CD14-positive monocyte (primary cell): ENCODE data around the gene UNK. TPM values are rescaled to one million over a fixed set of nuclear protein-coding genes. Genes with fewer than 3 reads are reported as not detected.
A peak's percentile ranks its signal among the peaks of the same experiment; 100 is the strongest.

Source experiments
- DNase-seq, 3 donors: peaks; one replicate each; pipeline ENCODE4 v3.0.0-alpha.2; 2011 to 2022
- H2AFZ ChIP-seq: 2 replicates; pipeline ENCODE4 v1.6.0; 2012; ENCODE audit warnings: mild to moderate bottlenecking, low read depth, low read length, inconsistent platforms; ENCODE audit not compliant: insufficient read depth, poor library complexity, severe bottlenecking
- H3K27ac ChIP-seq, 2 donors: 1 replicate in 1 of 2; 2 replicates in 1 of 2; pipeline ENCODE4 v1.5.1; 2012 to 2013; ENCODE audit warnings: low read length in 2 of 2, control low read depth in 1 of 2, inconsistent platforms in 1 of 2, low read depth in 1 of 2, mild to moderate bottlenecking in 1 of 2
- H3K27me3 ChIP-seq, 2 donors: one replicate each; pipeline versions ENCODE4 v1.6.0 to v1.6.1; 2011 to 2013; ENCODE audit warnings: low read length in 2 of 2; ENCODE audit not compliant: control insufficient read depth in 2 of 2, insufficient read depth in 2 of 2
- H3K36me3 ChIP-seq, 2 donors: replicated peaks in 1 of 2; 1 replicate in 1 of 2; 2 replicates in 1 of 2; pipeline versions ENCODE4 v1.5.1 to v1.6.1; 2012 to 2013; ENCODE audit warnings: low read length in 2 of 2, control low read depth in 1 of 2, inconsistent platforms in 1 of 2, mild to moderate bottlenecking in 1 of 2; ENCODE audit not compliant: insufficient read depth in 2 of 2, control insufficient read depth in 1 of 2
- H3K4me1 ChIP-seq, 2 donors: 1 replicate in 1 of 2; 2 replicates in 1 of 2; pipeline versions ENCODE4 v1.5.1 to v1.6.1; 2012 to 2013; ENCODE audit warnings: low read length in 2 of 2, control low read depth in 1 of 2, inconsistent platforms in 1 of 2, mild to moderate bottlenecking in 1 of 2, moderate library complexity in 1 of 2; ENCODE audit not compliant: insufficient read depth in 2 of 2, control insufficient read depth in 1 of 2
- H3K4me2 ChIP-seq: replicated peaks from 2 replicates; pipeline ENCODE3; 2012; ENCODE audit warnings: low read length, moderate library complexity, mild to moderate bottlenecking; ENCODE audit not compliant: poor library complexity, severe bottlenecking; ENCODE audit errors: extremely low read depth
- H3K4me3 ChIP-seq, 3 experiments: fragments of 200-600 bp in 1 of 3; sonication (generic) in 1 of 3; replicated peaks in 1 of 3; 1 replicate in 2 of 3; 2 replicates in 1 of 3; pipeline ENCODE4 v1.5.1; 2011 to 2013; ENCODE audit warnings: low read length in 3 of 3, mild to moderate bottlenecking in 3 of 3, control low read depth in 2 of 3, low read depth in 2 of 3, inconsistent platforms in 1 of 3, moderate library complexity in 1 of 3
- H3K79me2 ChIP-seq: 2 replicates; pipeline ENCODE4 v1.6.0; 2012; ENCODE audit warnings: mild to moderate bottlenecking, control low read depth, inconsistent platforms, low read length, moderate library complexity; ENCODE audit not compliant: insufficient read depth
- H3K9ac ChIP-seq: 2 replicates; pipeline ENCODE4 v1.6.0; 2017; ENCODE audit warnings: low read length, mild to moderate bottlenecking; ENCODE audit not compliant: insufficient read depth, poor library complexity, severe bottlenecking
- H3K9me3 ChIP-seq, 2 donors: replicated peaks in 1 of 2; 1 replicate in 1 of 2; 2 replicates in 1 of 2; pipeline versions ENCODE4 v1.5.1 to v1.6.1; 2012 to 2013; ENCODE audit warnings: low read length in 2 of 2, control low read depth in 1 of 2; ENCODE audit not compliant: control insufficient read depth in 1 of 2, insufficient read depth in 1 of 2
- H4K20me1 ChIP-seq: 2 replicates; pipeline ENCODE4 v1.6.0; 2012; ENCODE audit warnings: mild to moderate bottlenecking, low read length, control low read depth, moderate library complexity; ENCODE audit not compliant: insufficient read depth
- H3K27ac Mint-ChIP-seq, 7 donors: one replicate each; pipeline ENCODE4 v1.8.0; 2020; ENCODE audit warnings: mild to moderate bottlenecking in 7 of 7, mixed read lengths in 7 of 7, moderate library complexity in 6 of 7, inconsistent platforms in 2 of 7
- H3K27me3 Mint-ChIP-seq, 3 donors: one replicate each; pipeline ENCODE4 v1.8.0; 2021 to 2022; ENCODE audit warnings: low read depth in 3 of 3, mild to moderate bottlenecking in 3 of 3, mixed read lengths in 3 of 3, moderate library complexity in 3 of 3, inconsistent platforms in 1 of 3
- H3K36me3 Mint-ChIP-seq, 2 donors: one replicate each; pipeline ENCODE4 v1.8.0; 2020; ENCODE audit warnings: mixed read lengths in 2 of 2, inconsistent platforms in 1 of 2, mild to moderate bottlenecking in 1 of 2
- H3K4me1 Mint-ChIP-seq: one replicate; pipeline ENCODE4 v1.8.0; 2020; ENCODE audit warnings: mild to moderate bottlenecking, mixed read lengths
- H3K4me3 Mint-ChIP-seq, 2 donors: one replicate each; pipeline ENCODE4 v1.8.0; 2020; ENCODE audit warnings: mild to moderate bottlenecking in 2 of 2, mixed read lengths in 2 of 2, moderate library complexity in 1 of 2
- H3K9me3 Mint-ChIP-seq, 7 donors: one replicate each; pipeline ENCODE4 v1.8.0; 2020 to 2022; ENCODE audit warnings: mixed read lengths in 7 of 7, mild to moderate bottlenecking in 6 of 7, moderate library complexity in 6 of 7, inconsistent platforms in 2 of 7
- WGBS: methylation state at CpG from one replicate; pipeline ENCODE4 v1.1.5; 2013; ENCODE audit warnings: missing lambda C conversion rate; ENCODE audit not compliant: insufficient coverage; 5-methylcytosine and 5-hydroxymethylcytosine counted together
- intact Hi-C, 2 donors: fragments of 100-400 bp; cut with micrococcal nuclease; formaldehyde crosslinking; loops; one replicate each; pipeline versions ENCODE4 v1.15.0 to v1.15.1; 2023
- polyA plus RNA-seq, 3 donors: library from polyadenylated mRNA; depleted of rRNA in 1 of 3; unstranded in 2 of 3; stranded (reverse) in 1 of 3; fragments of 300-500 nt in 2 of 3; fragments of >200 nt in 1 of 3; fragmentation: Illumina TruSeq in 2 of 3; gene quantifications; 1 replicate in 2 of 3; 2 replicates in 1 of 3; pipeline ENCODE4 v1.2.3, GENCODE V29; 2012 to 2021
- TF ChIP-seq, protein P1 (sequence below): fragments of 200-600 bp; IDR thresholded peaks from one replicate; pipeline ENCODE4 v1.8.0; 2022; ENCODE audit warnings: antibody characterized with exemption, mild to moderate bottlenecking

The UNK gene
- polyA plus RNA-seq, 3 donors: 6.3 to 12.9 (median 7.8) TPM

DNA sequence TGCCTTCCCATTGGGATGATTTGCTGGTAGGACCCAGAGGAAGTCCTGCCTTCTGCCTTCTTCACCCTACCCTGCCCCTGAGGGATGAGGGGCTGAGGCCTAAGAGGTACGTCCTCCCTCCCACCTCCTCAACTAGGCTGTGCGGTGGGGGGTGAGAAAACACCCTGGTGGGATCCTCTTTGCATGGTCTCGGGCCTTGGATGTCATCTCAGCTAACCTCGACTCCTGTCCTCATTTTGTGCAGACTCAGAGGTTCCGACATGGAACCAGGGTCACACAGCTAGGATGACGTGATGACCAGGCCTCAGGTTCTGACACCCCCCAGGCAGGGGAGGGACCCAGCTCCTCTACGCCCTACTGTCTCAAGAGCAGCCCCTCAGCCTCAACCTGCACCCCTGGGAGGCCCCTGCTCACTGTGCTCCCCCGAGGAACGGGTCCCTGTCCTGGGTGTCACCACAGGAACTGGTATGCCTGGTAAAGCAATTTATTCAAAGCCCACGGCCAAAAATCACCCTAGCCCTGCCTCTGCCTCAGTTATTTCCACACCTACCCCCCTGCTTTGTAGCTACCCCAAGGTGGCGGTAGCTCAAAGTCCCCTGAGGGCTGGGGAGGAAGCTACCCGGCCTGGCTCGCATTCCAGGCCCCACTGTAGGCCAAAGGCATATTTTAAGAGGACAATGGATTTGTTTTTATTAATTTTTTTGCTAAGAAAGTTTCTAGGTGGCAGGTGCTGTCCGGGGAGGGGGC is 42.1 kb downstream of the UNK start:
- Mint-ChIP-seq H3K36me3 (peaks cover 38 to 66% of the 10 kb centered on the region in 2 donors), H3K4me3 (no peak overlapping the region), H3K27me3 (no peaks in the 10 kb centered on the region), H3K4me1 (peaks cover 9% of the 10 kb centered on the region), H3K27ac (peak overlapping the region in 3 of 7 donors; percentile 10 to 57 (median 33)), H3K9me3 (no peaks in the 10 kb centered on the region)
- no peaks in the 10 kb centered on the region for H3K27me3 ChIP-seq
- H3K79me2 ChIP-seq: no peaks in the 10 kb centered on the region
- TF ChIP-seq, protein P1, sequence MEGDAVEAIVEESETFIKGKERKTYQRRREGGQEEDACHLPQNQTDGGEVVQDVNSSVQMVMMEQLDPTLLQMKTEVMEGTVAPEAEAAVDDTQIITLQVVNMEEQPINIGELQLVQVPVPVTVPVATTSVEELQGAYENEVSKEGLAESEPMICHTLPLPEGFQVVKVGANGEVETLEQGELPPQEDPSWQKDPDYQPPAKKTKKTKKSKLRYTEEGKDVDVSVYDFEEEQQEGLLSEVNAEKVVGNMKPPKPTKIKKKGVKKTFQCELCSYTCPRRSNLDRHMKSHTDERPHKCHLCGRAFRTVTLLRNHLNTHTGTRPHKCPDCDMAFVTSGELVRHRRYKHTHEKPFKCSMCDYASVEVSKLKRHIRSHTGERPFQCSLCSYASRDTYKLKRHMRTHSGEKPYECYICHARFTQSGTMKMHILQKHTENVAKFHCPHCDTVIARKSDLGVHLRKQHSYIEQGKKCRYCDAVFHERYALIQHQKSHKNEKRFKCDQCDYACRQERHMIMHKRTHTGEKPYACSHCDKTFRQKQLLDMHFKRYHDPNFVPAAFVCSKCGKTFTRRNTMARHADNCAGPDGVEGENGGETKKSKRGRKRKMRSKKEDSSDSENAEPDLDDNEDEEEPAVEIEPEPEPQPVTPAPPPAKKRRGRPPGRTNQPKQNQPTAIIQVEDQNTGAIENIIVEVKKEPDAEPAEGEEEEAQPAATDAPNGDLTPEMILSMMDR: no peak
- H3K4me2 ChIP-seq: no peak overlapping the region
- H4K20me1 ChIP-seq: peaks cover 50% of the 10 kb centered on the region
- H3K27ac ChIP-seq: peak overlapping the region in 1 of 2 donors; percentile 41
- intact Hi-C loops: loop anchor here in 1 of 2 donors (5.0 kb wide), 1 partner anchor 34 kb away; no protein-coding TSS in a partner anchor
- no peak for DNase-seq
- H3K9ac ChIP-seq: no peak overlapping the region
- H3K36me3 ChIP-seq: peaks cover 50 to 76% of the 10 kb centered on the region in 2 donors
- H3K9me3 ChIP-seq: no peaks in the 10 kb centered on the region
- peaks cover 0 to 3% of the 10 kb centered on the region in 2 donors for H3K4me1 ChIP-seq
- no peak overlapping the region for H2AFZ ChIP-seq
- no peak overlapping the region for H3K4me3 ChIP-seq
- 81% methylated on average over 8 of the region's 14 CpGs for WGBS

DNA sequence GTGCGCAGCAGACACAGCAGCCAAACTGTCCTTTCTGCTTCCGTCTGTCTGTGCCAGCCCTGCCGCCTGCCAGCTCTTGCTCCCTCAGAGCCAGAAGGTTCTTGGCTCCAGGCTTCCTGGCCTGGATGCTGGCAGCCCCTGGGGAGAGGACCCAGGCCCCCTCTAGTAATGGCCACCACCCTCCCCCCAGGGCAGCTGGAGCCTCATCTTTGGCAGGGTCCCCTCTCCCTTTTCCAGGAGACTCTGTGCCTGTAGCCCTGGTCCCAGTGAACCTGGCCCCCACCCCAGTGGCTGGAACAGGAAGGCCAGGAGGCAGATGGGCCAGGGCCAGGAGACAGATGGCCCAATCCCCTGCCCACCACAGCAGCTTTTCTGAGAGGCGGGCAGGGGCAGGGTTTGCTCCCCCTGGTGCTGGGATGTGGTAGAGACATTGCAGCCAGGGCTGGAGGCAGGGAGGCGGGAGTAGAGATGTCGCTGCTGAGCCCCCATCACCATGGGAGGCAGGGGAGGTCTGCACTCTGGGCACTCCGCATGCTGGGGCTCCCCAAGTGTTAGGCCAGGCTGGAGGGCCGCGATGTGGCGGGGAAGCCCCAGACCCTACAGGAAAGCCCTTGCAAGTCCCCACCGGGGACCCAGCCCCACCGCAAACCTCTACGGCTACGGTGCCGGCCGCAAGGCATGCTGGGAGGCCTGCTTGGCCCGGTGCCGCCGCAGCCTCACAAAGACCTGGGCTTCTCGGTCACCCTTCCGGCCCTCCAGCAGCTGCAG is 42.9 kb downstream of the UNK start:
- Histone ChIP-seq H3K79me2 (no peaks in the 10 kb centered on the region), H3K27ac (peak overlapping the region in 1 of 2 donors; percentile 41), H2AFZ (no peak overlapping the region), H3K4me3 (no peak overlapping the region), H3K9ac (no peak overlapping the region), H3K4me1 (peaks cover 5 to 10% of the 10 kb centered on the region in 2 donors), H3K9me3 (no peaks in the 10 kb centered on the region), H3K36me3 (peaks cover 50 to 80% of the 10 kb centered on the region in 2 donors), H4K20me1 (peaks cover 54% of the 10 kb centered on the region), H3K4me2 (no peak overlapping the region), H3K27me3 (no peaks in the 10 kb centered on the region)
- peaks cover 41 to 69% of the 10 kb centered on the region in 2 donors for H3K36me3 Mint-ChIP-seq
- peaks cover 14% of the 10 kb centered on the region for H3K4me1 Mint-ChIP-seq
- intact Hi-C loops: loop anchor here in 1 of 2 donors (5.0 kb wide), 1 partner anchor 35 kb away; no protein-coding TSS in a partner anchor
- TF ChIP-seq, protein P1: peak; percentile 78
- DNase-seq: peak; percentile 19 to 43 (median 42)
- no peaks in the 10 kb centered on the region for H3K9me3 Mint-ChIP-seq
- peak overlapping the region in 1 of 2 donors; percentile 39 for H3K4me3 Mint-ChIP-seq
- H3K27ac Mint-ChIP-seq: peak overlapping the region in 3 of 7 donors; percentile 32 to 77 (median 33)
- no peaks in the 10 kb centered on the region for H3K27me3 Mint-ChIP-seq
- whole genome bisulfite sequencing: 36% methylated on average over 18 of the region's 21 CpGs
